GM19035 (cell line): Measurements from ENCODE around the gene STK4.
A peak's percentile ranks its signal among the peaks of the same experiment; 100 is the strongest.

Experiments
- ATAC-seq: cut with Tn5 transposase; IDR thresholded peaks from one replicate; pipeline ENCODE4 v1.9.1; 2021; ENCODE audit not compliant: unreplicated experiment

STK4 gene

GRCh38 chr20:44966030-44966961 lies at the start of gene STK4:
Gene STK4, plus strand, starts transcription at chr20:44966512. Its CDS starts 57 bp downstream, at chr20:44966569.
- ATAC-seq = peak; percentile 65

GRCh38 chr20:44916586-44916985 lies 49.7 kb upstream of the STK4 start:
- no peak for ATAC-seq

GRCh38 chr20:44917399-44917798 lies 48.9 kb upstream of the STK4 start:
- no peak for ATAC-seq

GRCh38 chr20:44918342-44918741 lies 48.0 kb upstream of the STK4 start:
- no peak for ATAC-seq

GRCh38 chr20:44918761-44919160 lies 47.6 kb upstream of the STK4 start:
- no peak for ATAC-seq

GRCh38 chr20:44921447-44921846 lies 44.9 kb upstream of the STK4 start:
- no peak for ATAC-seq

- ATAC-seq = no peak
Measured at GRCh38 chr20:44924541-44924940, 41.8 kb upstream of the STK4 start.

GRCh38 chr20:44928595-44928994 lies 37.7 kb upstream of the STK4 start:
- no peak for ATAC-seq

GRCh38 chr20:44930517-44931168 lies 35.7 kb upstream of the STK4 start:
- no peak for ATAC-seq

GRCh38 chr20:44931911-44932310 lies 34.4 kb upstream of the STK4 start:
- ATAC-seq = no peak

- no peak for ATAC-seq
Measured at GRCh38 chr20:44932916-44933315, 33.4 kb upstream of the STK4 start.

GRCh38 chr20:44936510-44936909 lies 29.8 kb upstream of the STK4 start:
- ATAC-seq = no peak

- ATAC-seq = no peak
Measured at GRCh38 chr20:44938637-44939036, 27.7 kb upstream of the STK4 start.

- ATAC-seq = no peak
Measured at GRCh38 chr20:44941120-44941691, 25.1 kb upstream of the STK4 start.

GRCh38 chr20:44942264-44942973 lies 23.9 kb upstream of the STK4 start:
- ATAC-seq = no peak

GRCh38 chr20:44943828-44944227 lies 22.5 kb upstream of the STK4 start:
- no peak for ATAC-seq

- no peak for ATAC-seq
Measured at GRCh38 chr20:44945261-44945660, 21.1 kb upstream of the STK4 start.

- ATAC-seq = no peak
Measured at GRCh38 chr20:44946271-44946852, 19.9 kb upstream of the STK4 start.

GRCh38 chr20:44948107-44948506 lies 18.2 kb upstream of the STK4 start:
- no peak for ATAC-seq

- no peak for ATAC-seq
Measured at GRCh38 chr20:44948513-44948912, 17.8 kb upstream of the STK4 start.

GRCh38 chr20:44950368-44950767 lies 15.9 kb upstream of the STK4 start:
- no peak for ATAC-seq
